K562 (cell line): Measurements from ENCODE around the gene FMNL2. TPM values are rescaled to one million over a fixed set of nuclear protein-coding genes. Genes with fewer than 3 reads are reported as not detected.
A peak's percentile ranks its signal among the peaks of the same experiment; 100 is the strongest.

Experiments used
- ATAC-seq: fragments of 200-7000 bp; cut with Tn5 transposase; 3 replicates; pipeline ENCODE4 v1.9.1; 2020; ENCODE audit warnings: moderate library complexity
- BruUV-seq: library from RNA; stranded (reverse); fragments of 400-500 nt; replicated peaks from 2 replicates; lab custom pipeline; 2021; lab: Mats Ljungman, UMichigan
- CTCF ChIA-PET: fragments of 300-600 bp; formaldehyde crosslinking; extraction: SDS; loops from one replicate; lab custom pipeline; 2021; ENCODE audit warnings: low intra/inter-chr PET ratio; lab: Yijun Ruan, JAX
- POLR2A ChIA-PET: fragments of 300-600, 350-650 bp; sonication (Branson Sonifier 250); formaldehyde crosslinking; extraction: SDS; loops from one replicate; lab custom pipeline; 2021; ENCODE audit warnings: antibody characterized with exemption, inconsistent platforms; lab: Yijun Ruan, JAX
- DNase-seq, 4 experiments: peaks; one replicate each; pipeline versions ENCODE4 v3.0.0 to v3.0.0-alpha.2; 2011 to 2018; ENCODE audit warnings: low spot score in 3 of 4, mixed read lengths in 3 of 4; ENCODE audit errors: extremely low read depth in 1 of 4
- FAIRE-seq: peaks from 2 replicates; lab custom pipeline; 2011; peaks lifted over from hg19 to GRCh38; lab: Jason Lieb, UNC
- H2AFZ ChIP-seq: 2 replicates; pipeline ENCODE4 v1.6.0; 2011; ENCODE audit warnings: low read depth, low read length, control low read depth, inconsistent platforms
- H3K27ac ChIP-seq: fragments of 200-600 bp; 3 replicates; pipeline ENCODE4 v1.8.0; 2011; ENCODE audit warnings: low read depth, mild to moderate bottlenecking, control low read depth, inconsistent platforms, low read length, moderate library complexity, mixed read lengths; ENCODE audit errors: extremely low read depth
- H3K27me3 ChIP-seq, 2 experiments: fragments of 300-600 bp in 1 of 2; 2 replicates in 1 of 2; 3 replicates in 1 of 2; pipeline versions ENCODE4 v1.6.0 to v1.8.0; 2011; ENCODE audit warnings: inconsistent platforms in 2 of 2, low read length in 2 of 2, mild to moderate bottlenecking in 1 of 2, mixed read lengths in 1 of 2, moderate library complexity in 1 of 2; ENCODE audit not compliant: control insufficient read depth in 2 of 2, insufficient read depth in 2 of 2
- H3K36me3 ChIP-seq: fragments of 300-600 bp; 3 replicates; pipeline ENCODE4 v1.8.0; 2011; ENCODE audit warnings: mild to moderate bottlenecking, low read length, inconsistent platforms; ENCODE audit not compliant: control insufficient read depth, insufficient read depth
- H3K4me1 ChIP-seq, 2 experiments: fragments of 200-600 bp in 1 of 2; replicated peaks in 1 of 2; 2 replicates in 1 of 2; 3 replicates in 1 of 2; pipeline versions ENCODE4 v1.5.1 to v1.8.0; 2011; ENCODE audit warnings: inconsistent platforms in 2 of 2, low read length in 2 of 2, mild to moderate bottlenecking in 1 of 2, mixed read lengths in 1 of 2, moderate library complexity in 1 of 2; ENCODE audit not compliant: control insufficient read depth in 2 of 2, insufficient read depth in 2 of 2
- H3K4me2 ChIP-seq: 2 replicates; pipeline ENCODE4 v1.6.1; 2011; ENCODE audit warnings: low read length, control low read depth, inconsistent platforms, mixed read lengths; ENCODE audit not compliant: insufficient read depth
- H3K4me3 ChIP-seq: fragments of 200-600 bp; sonication (generic), shearing (Covaris generic); 2 replicates; pipeline ENCODE4 v1.5.1; 2016; ENCODE audit warnings: control low read depth, inconsistent platforms
- H3K79me2 ChIP-seq: fragments of 200-600 bp; 3 replicates; pipeline ENCODE4 v1.8.0; 2011; ENCODE audit warnings: low read length, inconsistent platforms; ENCODE audit not compliant: control insufficient read depth, insufficient read depth
- H3K9ac ChIP-seq, 2 experiments: 2 replicates each; pipeline versions ENCODE4 v1.6.0 to v1.6.1; 2011; ENCODE audit warnings: low read depth in 2 of 2, low read length in 2 of 2, control low read depth in 1 of 2, inconsistent platforms in 1 of 2, mild to moderate bottlenecking in 1 of 2, mixed read lengths in 1 of 2; ENCODE audit not compliant: insufficient read depth in 1 of 2
- H3K9me1 ChIP-seq: one replicate; pipeline ENCODE4 v1.6.0; 2011; ENCODE audit warnings: inconsistent platforms, mild to moderate bottlenecking, low read length, moderate library complexity; ENCODE audit not compliant: control insufficient read depth, insufficient read depth
- H3K9me3 ChIP-seq: replicated peaks from 2 replicates; pipeline ENCODE4 v1.5.1; 2011; ENCODE audit warnings: low read depth, low read length, inconsistent platforms; ENCODE audit not compliant: control insufficient read depth, insufficient read depth
- H4K20me1 ChIP-seq: replicated peaks from 2 replicates; pipeline ENCODE4 v1.6.1; 2011; ENCODE audit warnings: low read length, inconsistent platforms, mixed read lengths; ENCODE audit not compliant: control insufficient read depth, insufficient read depth
- ATF3 ChIP-seq, 2 experiments: fragments of 450-650 bp in 1 of 2; sonication (generic) in 1 of 2; formaldehyde crosslinking in 1 of 2; IDR thresholded peaks in 1 of 2; conservative IDR thresholded peaks in 1 of 2; 2 replicates each; pipeline versions ENCODE4 v1.6.1 to v1.8.1; 2016 to 2023; ENCODE audit warnings: mild to moderate bottlenecking in 2 of 2, moderate library complexity in 2 of 2, inconsistent platforms in 1 of 2, missing genetic modification reagents in 1 of 2
- EGR1 ChIP-seq: fragments of 450-650 bp; conservative IDR thresholded peaks from 2 replicates; pipeline ENCODE4 v1.6.1; 2017; ENCODE audit warnings: mild to moderate bottlenecking
- EZH2 ChIP-seq: IDR thresholded peaks from 2 replicates; pipeline ENCODE4 v1.6.1; 2012; ENCODE audit warnings: low read depth, mild to moderate bottlenecking, inconsistent platforms, low read length, borderline replicate concordance
- FOSL1 ChIP-seq: fragments of 200-800 bp; sonication (Bioruptor generic); conservative IDR thresholded peaks from 2 replicates; pipeline ENCODE4 v1.6.1; 2016; ENCODE audit warnings: missing genetic modification characterization, missing compliant biosample characterization
- RAD21 ChIP-seq, 2 experiments: fragments of 250-450 bp in 1 of 2; fragments of 450-650 bp in 1 of 2; sonication (Bioruptor Pico) in 1 of 2; formaldehyde crosslinking in 1 of 2; IDR thresholded peaks in 1 of 2; conservative IDR thresholded peaks in 1 of 2; 2 replicates each; pipeline versions ENCODE4 v1.4.0 to v1.8.0; 2020 to 2022; ENCODE audit warnings: mild to moderate bottlenecking in 2 of 2, moderate library complexity in 1 of 2
- THAP12 ChIP-seq: fragments of 250-450 bp; sonication (Bioruptor Pico); IDR thresholded peaks from 2 replicates; pipeline ENCODE4 v1.9.0; 2021; ENCODE audit warnings: mild to moderate bottlenecking, inconsistent platforms
- ZNF3 ChIP-seq: fragments of 250-450 bp; sonication (Bioruptor Pico); IDR thresholded peaks from 2 replicates; pipeline ENCODE4 v1.5.0; 2021; ENCODE audit warnings: mild to moderate bottlenecking, moderate library complexity
- WGBS: fragments of 100-300 bp; shearing (Covaris generic); methylation state at CpG from one replicate; pipeline ENCODE4 v1.1.6; 2016; ENCODE audit warnings: low coverage, mixed read lengths; ENCODE audit not compliant: insufficient coverage; ENCODE audit errors: missing lambda C conversion rate; 5-methylcytosine and 5-hydroxymethylcytosine counted together
- in situ Hi-C: fragments of 300-500 bp; cut with MboI; formaldehyde crosslinking; loops from 4 replicates; pipeline ENCODE4 v1.15.0; 2018; ENCODE audit warnings: inconsistent platforms, mixed read lengths
- intact Hi-C: fragments of 100-400 bp; cut with micrococcal nuclease; formaldehyde crosslinking; loops from 2 replicates; pipeline ENCODE4 v1.14.2; 2022
- polyA plus RNA-seq, 8 experiments: library from polyadenylated mRNA; depleted of rRNA in 4 of 8; stranded (reverse) in 5 of 8; unstranded in 3 of 8; fragments of >200 nt; fragmentation: Nextera tagmentation in 2 of 8; fragmentation: Illumina TruSeq in 1 of 8; extraction: Ambion mirVana in 2 of 8; extraction: Trizol in 1 of 8; gene quantifications; 2 replicates each; pipeline versions ENCODE4 v1.2.1 to v1.2.3, GENCODE V29; 2011 to 2014; ENCODE audit warnings: inconsistent platforms in 1 of 8, missing spikeins in 1 of 8
- total RNA-seq, 7 experiments: library from RNA; depleted of rRNA in 6 of 7; stranded (reverse); fragments of >200 nt in 6 of 7; fragmentation: Illumina TruSeq in 2 of 7; extraction: Trizol in 2 of 7; gene quantifications; 2 replicates each; pipeline versions ENCODE4 v1.2.1 to v1.2.3, GENCODE V29; 2011 to 2021; ENCODE audit warnings: low replicate concordance in 1 of 7
- TF ChIP-seq, protein P1 (sequence below), 3 experiments: IDR thresholded peaks in 2 of 3; conservative IDR thresholded peaks in 1 of 3; 2 replicates each; pipeline ENCODE4 v1.5.1; 2011 to 2012; ENCODE audit warnings: low read length in 3 of 3, mild to moderate bottlenecking in 3 of 3, control low read depth in 2 of 3, improper control_type of control experiment in 1 of 3, inconsistent platforms in 1 of 3, low read depth in 1 of 3, mixed read lengths in 1 of 3, moderate library complexity in 1 of 3; ENCODE audit not compliant: insufficient read depth in 2 of 3

Gene FMNL2
- total and polyA plus RNA-seq, 9 of the 15 experiments (the other 6 are each of a cell fraction or from before 2014, with no cell fraction given), result 0.15 to 0.49 (median 0.24) TPM; not detected in 1

GRCh38 chr2:152466041-152466440, 131.1 kb downstream of the FMNL2 start:
- Histone ChIP-seq H3K27ac (no peak overlapping the region), H3K4me2 (no peak overlapping the region), H3K36me3 (no peaks in the 10 kb centered on the region), H3K9me1 (no peaks in the 10 kb centered on the region), H3K4me1 (no peaks in the 10 kb centered on the region), H4K20me1 (no peaks in the 10 kb centered on the region), H3K79me2 (no peaks in the 10 kb centered on the region), H3K9ac (no peak overlapping the region), H3K27me3 (peaks cover 11 to 12% of the 10 kb centered on the region in 2 experiments), H2AFZ (no peak overlapping the region), H3K4me3 (no peak overlapping the region), H3K9me3 (no peaks in the 10 kb centered on the region)
- no TSS peak for BruUV-seq
- CTCF ChIA-PET, result no interaction called here
- no peak for FAIRE-seq
- in situ Hi-C loops, result no loop called here
- peak; percentile 54; the same call in 2 of the 3 replicates for ATAC-seq
- intact Hi-C loops, result no loop called here
- peak; percentile 9 to 24 (median 17) for DNase-seq
- POLR2A ChIA-PET, result interaction anchor here (0.6 to 3.5 kb wide), 2 partner anchors 11 to 590 kb away, joined by 4 to 10 read pairs; no protein-coding TSS in a partner anchor
- TF ChIP-seq ATF3 (IDR thresholded peaks at IDR 0.05), result 0 out of 2 replicates have a peak, but pooled peaks have one; percentile 17
- no peak for TF ChIP-seq ATF3 (CRISPR knock-in tag; conservative IDR thresholded peaks at IDR 0.05)
- peak; percentile 79 for TF ChIP-seq FOSL1 (tag)
- no peak for TF ChIP-seq ZNF3 (CRISPR knock-in tag)
- TF ChIP-seq EGR1, result peak; percentile 47
- no peak for TF ChIP-seq EZH2
- peak in 1 of 2 experiments; percentile 29; a peak in 2 of 4 replicates for TF ChIP-seq RAD21 (CRISPR knock-in tag; conservative IDR thresholded peaks at IDR 0.05 in 1 of 2, IDR thresholded peaks at IDR 0.05 in 1 of 2)
- TF ChIP-seq, protein P1, sequence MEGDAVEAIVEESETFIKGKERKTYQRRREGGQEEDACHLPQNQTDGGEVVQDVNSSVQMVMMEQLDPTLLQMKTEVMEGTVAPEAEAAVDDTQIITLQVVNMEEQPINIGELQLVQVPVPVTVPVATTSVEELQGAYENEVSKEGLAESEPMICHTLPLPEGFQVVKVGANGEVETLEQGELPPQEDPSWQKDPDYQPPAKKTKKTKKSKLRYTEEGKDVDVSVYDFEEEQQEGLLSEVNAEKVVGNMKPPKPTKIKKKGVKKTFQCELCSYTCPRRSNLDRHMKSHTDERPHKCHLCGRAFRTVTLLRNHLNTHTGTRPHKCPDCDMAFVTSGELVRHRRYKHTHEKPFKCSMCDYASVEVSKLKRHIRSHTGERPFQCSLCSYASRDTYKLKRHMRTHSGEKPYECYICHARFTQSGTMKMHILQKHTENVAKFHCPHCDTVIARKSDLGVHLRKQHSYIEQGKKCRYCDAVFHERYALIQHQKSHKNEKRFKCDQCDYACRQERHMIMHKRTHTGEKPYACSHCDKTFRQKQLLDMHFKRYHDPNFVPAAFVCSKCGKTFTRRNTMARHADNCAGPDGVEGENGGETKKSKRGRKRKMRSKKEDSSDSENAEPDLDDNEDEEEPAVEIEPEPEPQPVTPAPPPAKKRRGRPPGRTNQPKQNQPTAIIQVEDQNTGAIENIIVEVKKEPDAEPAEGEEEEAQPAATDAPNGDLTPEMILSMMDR (IDR thresholded peaks at IDR 0.05 in 2 of 3, conservative IDR thresholded peaks at IDR 0.05 in 1 of 3; ENCODE audit: insufficient read depth in 2 of 3, low read depth in 1 of 3, low read length in 3 of 3), result 0 out of 6 replicates have a peak, but pooled peaks of 1 of the 3 experiments have one; percentile 7
- TF ChIP-seq THAP12 (CRISPR knock-in tag), result no peak
- WGBS, result 0% methylated on average over 6 of the region's 6 CpGs
